Vagina (tissue), 2 donors: ENCODE measurements around the gene SLC36A3. TPM values are rescaled to one million over a fixed set of nuclear protein-coding genes. Genes with fewer than 3 reads are reported as not detected.

Source experiments
- DNase-seq, 2 donors: peaks; one replicate each; pipeline ENCODE4 v3.0.0-alpha.2; 2017; ENCODE audit errors: extremely low spot score in 2 of 2
- H3K27ac ChIP-seq: fragments of 200-600 bp; sonication (generic); one replicate; pipeline ENCODE4 v1.5.1; 2019
- H3K27me3 ChIP-seq: fragments of 200-600 bp; sonication (generic); one replicate; pipeline ENCODE4 v1.5.1; 2019
- H3K36me3 ChIP-seq, 2 donors: fragments of 200-600 bp; sonication (generic); one replicate each; pipeline ENCODE4 v1.5.1; 2017 to 2019
- H3K4me1 ChIP-seq: fragments of 200-600 bp; sonication (generic); one replicate; pipeline ENCODE4 v1.5.1; 2019
- H3K4me3 ChIP-seq, 2 donors: fragments of 200-600 bp; sonication (generic); 1 replicate in 1 of 2; 2 replicates in 1 of 2; pipeline ENCODE4 v1.5.1; 2016 to 2019
- H3K9me3 ChIP-seq: fragments of 200-600 bp; sonication (generic); one replicate; pipeline ENCODE4 v1.5.1; 2019
- POLR2A ChIP-seq, 2 donors: fragments of 450-650 bp; IDR thresholded peaks; one replicate each; pipeline ENCODE4 v1.6.1; 2017; ENCODE audit warnings: antibody characterized with exemption in 2 of 2, mild to moderate bottlenecking in 2 of 2, moderate library complexity in 2 of 2
- POLR2AphosphoS5 ChIP-seq, 2 donors: sonication (generic); formaldehyde crosslinking; IDR thresholded peaks; one replicate each; pipeline ENCODE4 v1.9.0; 2017; ENCODE audit warnings: antibody characterized with exemption in 2 of 2, mild to moderate bottlenecking in 2 of 2, low read depth in 1 of 2; ENCODE audit not compliant: insufficient read depth in 1 of 2
- intact Hi-C: fragments of 100-400 bp; cut with DNase I; formaldehyde crosslinking; loops from one replicate; pipeline ENCODE4 v1.15.1; 2023
- total RNA-seq: library from RNA; depleted of rRNA; stranded (reverse); fragments of >200 nt; gene quantifications from one replicate; pipeline ENCODE4 v1.2.3, GENCODE V29; 2016
- TF ChIP-seq, protein P1 (sequence below), 3 experiments: fragments of 450-650 bp in 2 of 3; fragments of 200-600 bp in 1 of 3; sonication (generic) in 1 of 3; IDR thresholded peaks; one replicate each; pipeline ENCODE4 v1.5.1; 2017 to 2019; ENCODE audit warnings: antibody characterized with exemption in 3 of 3, mild to moderate bottlenecking in 2 of 3, moderate library complexity in 2 of 3

SLC36A3 gene
- total RNA-seq, 1 donor from 2014 or later, result not detected

DNA sequence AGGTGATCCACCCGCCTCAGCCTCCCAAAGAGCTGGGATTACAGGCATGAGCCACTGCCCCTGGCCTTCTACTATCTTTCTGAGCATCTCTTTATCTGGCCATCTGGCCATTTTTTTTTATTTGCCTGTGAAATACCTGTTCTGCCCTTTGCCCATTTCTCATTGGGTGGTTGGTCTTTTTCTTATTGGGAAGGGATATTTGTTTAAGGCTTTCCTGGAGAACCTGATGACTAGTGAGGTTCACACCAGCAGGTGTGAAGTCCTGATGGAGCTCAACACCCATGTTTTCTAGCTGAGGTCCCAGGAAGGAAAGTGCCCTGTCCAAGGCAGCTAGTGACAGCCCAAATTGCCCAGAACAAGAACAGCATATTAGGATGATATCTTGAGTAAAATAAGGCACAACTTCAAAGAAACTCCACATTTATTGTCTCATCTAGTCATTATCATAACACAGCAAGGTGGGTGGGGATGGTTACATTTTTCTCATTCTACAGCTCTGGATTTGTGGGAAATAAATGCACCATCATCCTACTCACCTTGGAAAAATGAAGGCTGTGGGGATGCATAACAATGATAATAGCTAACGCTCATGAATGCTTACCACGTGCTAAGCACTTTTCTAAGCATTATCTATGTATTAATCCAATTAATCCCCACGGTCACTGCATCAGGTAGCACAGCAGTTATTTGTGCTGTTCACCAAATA lies 20.3 kb downstream of the SLC36A3 start:
- Histone ChIP-seq H3K27me3 (no peaks in the 10 kb centered on the region), H3K9me3 (no peaks in the 10 kb centered on the region), H3K4me1 (no peaks in the 10 kb centered on the region), H3K27ac (no peak overlapping the region), H3K4me3 (no peak overlapping the region), H3K36me3 (no peaks in the 10 kb centered on the region)
- intact Hi-C loops, result no loop called here
- DNase-seq, result no peak
- TF ChIP-seq POLR2AphosphoS5 (IDR thresholded peaks at IDR 0.05; ENCODE audit: insufficient read depth in 1 of 2, low read depth in 1 of 2) (no peak), POLR2A (IDR thresholded peaks at IDR 0.05) (no peak)
- TF ChIP-seq, protein P1, sequence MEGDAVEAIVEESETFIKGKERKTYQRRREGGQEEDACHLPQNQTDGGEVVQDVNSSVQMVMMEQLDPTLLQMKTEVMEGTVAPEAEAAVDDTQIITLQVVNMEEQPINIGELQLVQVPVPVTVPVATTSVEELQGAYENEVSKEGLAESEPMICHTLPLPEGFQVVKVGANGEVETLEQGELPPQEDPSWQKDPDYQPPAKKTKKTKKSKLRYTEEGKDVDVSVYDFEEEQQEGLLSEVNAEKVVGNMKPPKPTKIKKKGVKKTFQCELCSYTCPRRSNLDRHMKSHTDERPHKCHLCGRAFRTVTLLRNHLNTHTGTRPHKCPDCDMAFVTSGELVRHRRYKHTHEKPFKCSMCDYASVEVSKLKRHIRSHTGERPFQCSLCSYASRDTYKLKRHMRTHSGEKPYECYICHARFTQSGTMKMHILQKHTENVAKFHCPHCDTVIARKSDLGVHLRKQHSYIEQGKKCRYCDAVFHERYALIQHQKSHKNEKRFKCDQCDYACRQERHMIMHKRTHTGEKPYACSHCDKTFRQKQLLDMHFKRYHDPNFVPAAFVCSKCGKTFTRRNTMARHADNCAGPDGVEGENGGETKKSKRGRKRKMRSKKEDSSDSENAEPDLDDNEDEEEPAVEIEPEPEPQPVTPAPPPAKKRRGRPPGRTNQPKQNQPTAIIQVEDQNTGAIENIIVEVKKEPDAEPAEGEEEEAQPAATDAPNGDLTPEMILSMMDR (IDR thresholded peaks at IDR 0.05), result no peak

DNA sequence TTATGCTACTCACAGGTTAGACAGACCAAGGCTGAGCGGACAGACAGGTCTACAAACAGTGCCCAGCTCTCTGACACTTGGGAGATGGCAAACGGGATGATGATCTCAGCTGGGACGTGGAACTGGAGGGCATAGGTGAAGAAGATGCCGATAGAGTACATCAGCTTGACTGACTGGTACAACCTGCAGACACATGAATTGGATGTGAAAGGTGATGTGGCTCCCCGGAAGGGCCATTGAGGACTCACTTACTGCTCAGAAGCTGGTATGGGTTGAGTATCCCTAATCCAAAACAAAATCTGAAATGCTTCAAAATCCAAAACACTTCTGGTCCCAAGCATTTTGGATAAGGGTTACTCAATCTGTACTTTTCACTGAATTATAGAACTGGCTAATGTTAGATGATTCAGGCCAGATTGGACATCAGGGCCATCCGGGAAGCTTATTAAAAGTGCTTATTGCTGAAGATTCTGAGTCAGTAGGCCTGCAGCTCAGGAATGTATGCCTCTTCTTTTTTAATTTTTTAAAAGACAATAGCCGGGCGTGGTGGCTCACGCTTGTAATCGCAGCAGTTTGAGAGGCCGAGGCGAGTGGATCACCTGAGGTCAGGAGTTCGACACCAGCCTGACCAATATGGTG lies 22.4 kb downstream of the SLC36A3 start:
- no peak overlapping the region for H3K27ac ChIP-seq
- H3K4me1 ChIP-seq, result no peaks in the 10 kb centered on the region
- no peak overlapping the region for H3K4me3 ChIP-seq
- H3K9me3 ChIP-seq, result no peaks in the 10 kb centered on the region
- intact Hi-C loops, result no loop called here
- no peak for DNase-seq
- no peak for TF ChIP-seq POLR2AphosphoS5 (IDR thresholded peaks at IDR 0.05; ENCODE audit: insufficient read depth in 1 of 2, low read depth in 1 of 2)
- TF ChIP-seq, protein P1 (IDR thresholded peaks at IDR 0.05), result no peak
- TF ChIP-seq POLR2A (IDR thresholded peaks at IDR 0.05), result no peak
- no peaks in the 10 kb centered on the region for H3K27me3 ChIP-seq
- no peaks in the 10 kb centered on the region for H3K36me3 ChIP-seq

DNA sequence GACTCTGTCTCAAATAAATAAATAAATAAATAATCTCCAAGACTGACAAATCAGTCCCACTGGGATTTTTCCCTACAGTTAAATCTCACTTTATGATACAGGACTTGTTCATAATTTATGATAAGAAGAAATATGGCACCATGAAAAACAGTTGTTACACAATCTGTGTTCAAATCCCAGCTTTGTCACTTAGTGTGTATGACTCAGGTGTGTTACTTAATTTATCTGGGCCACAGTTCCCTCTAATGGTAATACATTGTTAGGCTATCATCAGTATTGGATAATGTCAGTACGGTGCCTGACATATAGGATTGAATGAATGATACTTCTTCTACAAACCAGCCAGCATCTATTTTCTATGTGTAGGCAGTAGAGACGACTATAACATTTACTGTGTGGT lies 23.1 kb downstream of the SLC36A3 start:
- intact Hi-C loops, result no loop called here
- Histone ChIP-seq H3K4me3 (no peak overlapping the region), H3K36me3 (no peaks in the 10 kb centered on the region), H3K27ac (no peak overlapping the region), H3K4me1 (no peaks in the 10 kb centered on the region), H3K27me3 (no peaks in the 10 kb centered on the region), H3K9me3 (no peaks in the 10 kb centered on the region)
- TF ChIP-seq POLR2AphosphoS5 (IDR thresholded peaks at IDR 0.05; ENCODE audit: insufficient read depth in 1 of 2, low read depth in 1 of 2) (no peak), POLR2A (IDR thresholded peaks at IDR 0.05) (no peak)
- TF ChIP-seq, protein P1 (IDR thresholded peaks at IDR 0.05), result no peak
- DNase-seq, result no peak

DNA sequence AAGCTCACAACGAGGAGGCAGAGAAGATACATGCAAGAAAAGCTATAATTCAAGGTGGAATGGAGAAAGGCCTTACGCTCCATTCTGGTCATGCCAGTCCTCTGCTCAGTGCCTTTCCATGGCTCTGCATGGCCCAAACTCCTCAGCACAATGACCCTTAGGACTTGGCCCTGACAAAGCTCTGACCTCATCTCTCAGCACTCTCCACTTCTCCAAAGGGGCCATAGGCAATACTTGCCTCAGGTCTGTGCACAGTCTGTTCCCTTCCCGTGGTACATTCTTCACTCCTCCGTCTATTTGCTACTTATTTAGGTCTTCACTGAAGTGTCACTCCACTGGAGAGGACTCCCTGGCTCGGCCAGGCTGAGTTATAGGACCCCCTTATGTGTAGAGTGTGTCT lies 24.7 kb downstream of the SLC36A3 start:
- DNase-seq, result no peak
- TF ChIP-seq, protein P1 (IDR thresholded peaks at IDR 0.05), result no peak
- no peak for TF ChIP-seq POLR2AphosphoS5 (IDR thresholded peaks at IDR 0.05; ENCODE audit: insufficient read depth in 1 of 2, low read depth in 1 of 2)
- no peak for TF ChIP-seq POLR2A (IDR thresholded peaks at IDR 0.05)
- Histone ChIP-seq H3K36me3 (no peaks in the 10 kb centered on the region), H3K4me3 (no peak overlapping the region), H3K4me1 (no peaks in the 10 kb centered on the region), H3K27ac (no peak overlapping the region), H3K9me3 (no peaks in the 10 kb centered on the region), H3K27me3 (no peaks in the 10 kb centered on the region)
- intact Hi-C loops, result no loop called here

DNA sequence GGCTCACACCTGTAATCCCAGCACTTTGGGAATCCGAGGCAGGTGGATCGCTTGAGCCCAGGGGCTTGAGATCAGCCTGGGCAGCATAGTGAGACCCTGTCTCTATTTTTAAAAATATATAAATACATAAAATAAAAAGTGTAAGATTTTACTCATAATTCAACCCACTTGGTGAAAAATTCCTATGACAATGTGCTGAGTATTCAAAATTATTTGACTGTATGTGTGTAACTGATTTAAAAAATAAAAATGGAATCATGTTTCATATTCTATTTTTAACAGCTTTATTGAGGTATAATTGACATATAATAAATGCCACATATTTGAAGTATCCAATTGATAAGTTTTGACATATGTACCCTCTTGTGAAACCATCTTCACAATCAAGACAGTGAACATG lies 27.8 kb downstream of the SLC36A3 start:
- no peak overlapping the region for H3K27ac ChIP-seq
- no peaks in the 10 kb centered on the region for H3K4me1 ChIP-seq
- no peaks in the 10 kb centered on the region for H3K27me3 ChIP-seq
- TF ChIP-seq POLR2AphosphoS5 (IDR thresholded peaks at IDR 0.05; ENCODE audit: insufficient read depth in 1 of 2, low read depth in 1 of 2) (no peak), POLR2A (IDR thresholded peaks at IDR 0.05) (no peak)
- TF ChIP-seq, protein P1 (IDR thresholded peaks at IDR 0.05), result no peak
- no peak overlapping the region for H3K4me3 ChIP-seq
- H3K9me3 ChIP-seq, result no peaks in the 10 kb centered on the region
- DNase-seq, result no peak
- H3K36me3 ChIP-seq, result no peaks in the 10 kb centered on the region
- intact Hi-C loops, result no loop called here
